Stimulated activated CD4-positive, alpha-beta T cell treated with anti-CD3 and anti-CD28 coated beads, TNF-alpha, amount 100 ng/mL, for 24 hours (primary cell): ENCODE results near the gene SEZ6L.

ENCODE experiments used
- DNase-seq, 3 experiments: peaks; one replicate each; pipeline ENCODE4 v3.0.0-alpha.2; 2020; ENCODE audit warnings: low read depth in 3 of 3

The SEZ6L gene

DNA sequence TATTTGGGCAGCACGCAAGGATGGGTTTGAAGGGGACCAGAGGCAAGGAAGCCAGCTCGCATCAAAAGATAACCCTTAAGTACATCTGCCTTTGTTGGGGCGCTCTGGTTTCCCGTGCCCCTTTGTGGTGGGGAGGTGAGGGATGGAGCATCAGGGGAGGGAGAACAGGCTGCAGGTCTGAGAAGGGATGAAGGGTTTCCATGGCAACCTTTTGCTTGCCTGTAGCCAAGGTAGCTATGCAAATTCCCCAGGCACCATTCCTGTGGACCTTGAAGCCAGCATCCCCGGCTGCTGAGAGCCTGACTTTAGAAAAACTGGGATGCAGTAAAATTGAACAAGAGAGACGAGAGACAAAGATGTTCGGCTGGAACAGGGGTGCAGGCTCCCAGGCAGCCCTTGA, 75.7 kb downstream of the SEZ6L start:
- DNase-seq: no peak

DNA sequence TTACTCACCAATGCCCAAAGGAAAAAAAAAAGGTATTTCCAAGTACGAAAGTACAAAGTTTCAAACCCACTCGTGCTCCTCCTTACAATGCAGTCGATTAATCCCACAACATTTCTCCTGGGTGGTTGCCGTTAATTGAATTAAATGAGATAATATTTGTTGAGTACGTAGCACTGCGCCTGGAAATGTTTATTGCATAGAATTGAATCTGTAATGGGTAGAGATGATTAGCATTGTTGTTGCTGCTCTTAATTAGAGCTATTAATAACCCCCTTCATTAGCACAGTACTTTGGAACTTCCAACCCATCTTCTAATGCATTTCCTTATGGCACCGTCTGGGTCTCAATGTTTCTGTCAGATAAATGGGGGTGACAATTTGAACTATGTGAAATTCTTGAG, 77.3 kb downstream of the SEZ6L start:
- DNase-seq: no peak

DNA sequence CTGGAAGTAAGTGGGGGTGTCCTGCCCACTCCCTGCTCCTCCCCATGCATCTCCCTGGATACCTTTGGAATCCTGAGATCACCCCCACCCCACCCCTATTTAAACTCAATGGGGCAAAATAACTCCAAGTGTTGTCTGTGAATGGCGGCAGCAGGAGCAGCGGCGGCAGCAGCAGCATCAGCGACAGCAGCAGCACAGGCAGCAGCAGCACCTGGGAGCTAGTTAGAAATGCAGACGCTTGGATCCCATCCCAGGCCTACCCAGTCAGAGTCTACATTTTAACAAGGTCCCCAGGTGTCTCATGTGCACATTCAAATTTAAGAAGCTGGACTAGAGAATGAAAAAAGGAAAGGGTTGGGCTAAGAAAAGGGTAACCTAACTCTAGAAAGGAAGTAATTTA, 82.6 kb downstream of the SEZ6L start:
- no peak for DNase-seq

DNA sequence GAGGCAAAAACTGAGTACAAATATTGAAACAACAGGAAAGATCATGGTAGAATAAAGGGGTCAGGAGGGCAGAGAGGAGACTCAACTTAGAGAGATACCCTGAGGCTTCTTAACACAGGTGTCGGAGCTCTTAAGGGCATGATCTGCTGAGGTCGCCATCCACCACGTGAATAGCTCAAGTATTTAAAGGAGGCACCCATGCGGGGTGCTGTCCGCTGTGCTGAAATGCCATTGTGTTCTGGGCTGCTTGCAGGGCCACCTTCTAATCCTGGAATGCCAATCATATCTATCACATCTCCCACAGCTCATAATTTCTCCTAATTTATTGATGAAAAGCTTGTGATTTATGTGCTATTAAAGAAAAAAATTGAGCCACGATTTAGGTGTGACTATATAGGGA, 90.2 kb downstream of the SEZ6L start:
- DNase-seq: no peak

DNA sequence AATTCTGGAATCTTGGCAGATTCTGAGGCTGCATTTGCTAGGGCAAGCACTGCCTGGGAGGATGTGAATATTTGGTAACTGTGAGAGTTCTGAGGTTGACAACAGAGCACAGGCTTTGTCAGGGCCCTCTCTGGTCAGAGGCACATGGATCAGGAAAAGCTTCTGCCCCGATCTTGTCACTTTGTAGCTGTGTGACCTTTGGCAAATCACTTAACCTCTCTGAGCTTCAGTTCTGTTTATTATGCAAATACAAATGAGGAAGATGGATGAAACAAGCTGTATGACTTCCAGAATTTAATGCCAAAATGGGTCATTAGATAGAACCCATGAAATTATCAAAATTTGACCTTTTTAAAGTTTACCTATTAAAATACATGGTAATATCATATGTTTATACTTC, 94.9 kb downstream of the SEZ6L start:
- DNase-seq: no peak

DNA sequence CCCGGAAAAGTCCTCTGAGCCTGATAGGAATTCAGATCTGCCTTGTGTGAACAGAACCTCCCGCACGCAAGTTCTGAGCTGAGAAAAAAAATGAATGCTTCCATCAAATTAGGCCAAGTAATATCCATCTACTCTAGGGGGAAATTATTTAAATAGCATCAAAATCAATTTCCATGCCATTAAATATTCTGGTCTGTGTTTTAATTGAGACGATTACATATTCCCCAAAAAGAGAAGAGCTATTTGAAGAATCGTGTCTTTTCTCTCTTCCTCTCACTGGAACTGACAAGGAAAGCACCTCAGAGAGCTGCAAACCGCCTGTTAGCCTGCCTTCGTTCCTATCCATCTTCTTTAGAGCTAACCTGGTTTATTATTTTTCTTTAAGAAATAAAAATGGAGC, 96.0 kb downstream of the SEZ6L start:
- no peak for DNase-seq

DNA sequence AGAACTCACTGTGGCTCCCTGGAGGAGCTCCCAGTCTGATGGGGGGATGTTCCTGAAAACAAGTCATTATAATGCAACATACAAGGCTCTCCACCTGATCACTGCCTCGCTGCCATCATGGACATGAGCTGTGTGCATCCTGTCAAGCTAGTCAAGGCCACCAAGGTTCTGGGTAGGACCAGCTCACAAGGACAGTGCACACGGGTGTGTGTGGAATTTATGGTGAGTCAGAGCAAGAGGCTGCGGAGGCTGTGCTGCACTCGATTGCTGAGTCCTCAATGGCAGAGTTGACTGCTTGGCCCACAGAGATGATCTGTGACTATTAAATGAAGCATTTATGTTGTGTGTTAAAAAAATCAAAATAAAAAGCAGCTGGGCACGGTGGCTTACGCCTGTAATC, 96.6 kb downstream of the SEZ6L start:
- no peak for DNase-seq

DNA sequence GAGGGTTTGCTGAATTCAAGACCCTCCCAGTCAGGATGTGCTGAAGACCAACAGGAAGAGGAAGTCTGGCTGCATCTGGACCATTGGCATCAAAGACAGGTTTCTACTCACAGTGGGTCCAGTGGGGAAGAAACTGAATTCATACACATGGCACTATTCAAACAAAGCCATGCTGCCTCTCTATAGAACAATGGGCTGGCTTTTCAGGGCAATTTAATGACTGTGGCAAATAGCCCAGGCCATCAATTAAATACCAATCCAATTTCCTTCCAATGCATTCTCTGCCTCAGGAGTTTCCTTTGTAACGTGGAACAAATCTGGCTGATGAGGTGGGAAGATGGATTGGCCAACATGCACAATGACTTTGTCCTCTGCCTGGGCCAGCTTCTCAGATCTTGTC, 98.6 kb downstream of the SEZ6L start:
- no peak for DNase-seq

DNA sequence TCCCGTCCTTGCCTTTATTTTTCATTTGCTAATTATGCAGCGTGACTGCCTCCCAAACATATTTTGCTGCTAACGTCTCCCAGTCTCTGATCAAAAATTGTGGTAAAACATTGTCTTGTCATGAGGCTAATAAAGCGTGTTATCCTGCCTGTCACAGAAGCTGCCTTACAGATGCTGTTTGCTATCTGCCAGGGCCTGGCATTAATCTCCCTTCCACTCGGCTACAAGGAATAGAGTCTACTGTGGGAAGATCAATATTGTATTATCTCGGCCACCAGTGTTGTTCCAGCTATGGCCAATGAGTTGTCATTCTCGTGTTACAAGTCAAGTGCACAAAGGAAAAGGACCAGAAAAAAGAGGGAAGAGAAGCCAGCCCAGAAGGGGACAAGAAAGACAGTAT, 100.3 kb downstream of the SEZ6L start:
- no peak for DNase-seq

DNA sequence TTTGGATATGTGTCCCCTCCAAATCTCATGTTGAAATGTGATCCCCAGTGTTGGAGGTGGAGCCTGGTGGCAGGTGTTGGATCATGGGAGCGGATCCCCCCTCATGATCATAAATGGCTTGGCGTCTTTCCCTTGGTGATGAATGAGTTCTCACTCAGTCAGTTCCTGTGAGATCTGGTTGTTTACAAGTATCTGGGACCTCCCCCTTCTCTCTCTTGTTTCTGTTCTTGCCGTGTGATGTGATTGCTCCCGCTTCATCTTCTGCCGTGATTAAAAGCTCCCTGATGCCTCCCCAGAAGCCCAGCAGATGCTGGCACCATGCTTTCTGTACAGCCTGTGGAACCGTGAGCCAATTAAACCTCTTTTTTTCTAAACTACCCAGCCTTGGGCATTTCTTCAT, 102.2 kb downstream of the SEZ6L start:
- no peak for DNase-seq

DNA sequence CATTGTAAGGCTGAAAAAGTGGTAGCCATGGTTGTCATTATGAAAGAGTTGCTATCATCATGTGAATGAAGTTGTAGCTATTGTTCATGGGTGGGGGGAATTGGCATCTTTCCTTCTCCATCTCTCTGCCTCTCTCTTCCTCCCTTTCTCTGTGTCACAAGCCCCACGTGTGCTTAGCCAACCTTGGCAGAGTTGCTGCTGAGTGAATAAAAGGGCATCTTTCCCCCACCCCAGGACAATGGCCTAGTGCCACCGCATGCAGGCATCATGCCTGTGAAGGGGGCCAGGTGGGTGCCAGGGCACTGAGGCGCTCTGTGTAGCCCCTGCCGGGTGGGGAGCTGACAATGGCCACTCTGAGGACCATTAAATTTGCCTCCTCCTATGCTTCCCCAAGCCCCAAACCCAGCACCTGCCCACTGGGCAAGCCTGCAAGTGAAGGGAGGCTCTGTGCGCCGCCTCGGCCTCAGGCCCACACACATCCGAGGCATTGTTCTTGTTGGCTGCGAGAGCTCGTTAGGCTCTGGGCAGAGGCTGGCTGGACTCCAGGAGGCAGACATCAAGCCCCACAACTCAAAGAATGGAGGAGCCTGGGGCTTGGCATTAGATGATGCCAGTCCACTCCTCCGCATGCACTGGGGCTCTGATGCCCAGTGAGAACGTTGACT, 103.9 kb downstream of the SEZ6L start:
- no peak for DNase-seq

DNA sequence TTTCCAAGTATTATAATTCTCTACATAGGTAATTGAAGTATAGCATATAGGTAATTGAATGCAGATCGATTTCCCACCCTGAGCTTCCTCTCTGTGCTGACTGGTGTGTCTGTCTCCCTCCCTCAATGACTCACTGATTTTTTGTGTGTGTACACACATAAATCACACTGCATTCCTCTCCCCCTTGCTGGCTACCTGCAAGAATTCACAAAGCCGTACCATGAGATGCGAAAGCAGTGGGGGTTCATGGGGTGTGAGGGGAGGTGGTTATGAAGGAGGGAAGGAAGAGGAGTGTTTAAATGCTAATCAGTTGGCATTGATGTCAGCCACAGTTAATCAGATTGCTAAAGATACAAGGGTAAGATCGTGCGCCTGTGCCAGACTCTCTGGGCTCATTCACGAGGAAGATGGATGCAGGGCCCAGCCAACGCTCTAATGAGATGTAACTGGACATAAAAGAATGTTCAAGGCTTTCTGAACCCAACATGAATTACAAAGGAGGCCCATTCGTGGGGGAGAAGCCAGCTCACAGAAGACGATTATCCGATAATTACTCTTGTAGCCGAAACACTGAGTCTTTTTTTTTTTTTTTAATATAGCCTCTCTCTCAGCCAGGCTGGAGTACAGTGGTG, 107.4 kb downstream of the SEZ6L start:
- DNase-seq: no peak

DNA sequence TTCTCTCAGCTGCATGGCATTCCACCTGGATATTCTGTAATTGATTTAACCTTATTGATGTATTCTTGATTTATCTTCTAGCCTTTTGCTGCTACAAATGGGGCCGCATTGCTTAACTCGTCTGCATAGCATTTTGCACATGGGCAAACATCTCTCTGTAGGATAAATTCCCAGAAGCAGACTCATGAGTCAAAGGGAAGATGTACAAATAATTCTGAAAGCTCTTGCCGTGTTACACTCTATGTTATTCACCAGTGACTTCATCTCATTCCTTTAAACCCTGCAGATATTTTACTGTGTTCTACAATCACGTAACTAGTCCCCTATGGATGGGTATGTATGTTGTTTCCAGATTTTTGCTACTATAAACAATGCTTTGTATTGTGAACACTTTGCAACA, 112.7 kb downstream of the SEZ6L start:
- DNase-seq: no peak

DNA sequence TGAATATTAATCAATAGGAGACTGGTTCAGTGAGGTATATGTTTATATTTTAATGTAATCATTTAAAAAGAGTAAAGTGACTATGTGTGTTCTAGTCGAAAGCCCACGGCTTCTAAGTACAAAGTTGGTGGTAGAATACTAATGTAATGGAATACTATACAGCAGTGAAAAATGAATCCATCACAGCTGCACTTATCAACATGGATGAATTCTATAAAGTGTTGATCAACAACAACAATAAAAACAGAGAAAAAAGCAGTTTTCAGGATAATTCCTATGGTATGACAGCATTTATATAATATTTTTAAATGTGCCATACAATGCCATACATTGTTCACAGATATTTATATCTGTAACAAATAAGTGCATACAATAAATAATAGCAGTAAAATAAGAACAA, 114.1 kb downstream of the SEZ6L start:
- no peak for DNase-seq

DNA sequence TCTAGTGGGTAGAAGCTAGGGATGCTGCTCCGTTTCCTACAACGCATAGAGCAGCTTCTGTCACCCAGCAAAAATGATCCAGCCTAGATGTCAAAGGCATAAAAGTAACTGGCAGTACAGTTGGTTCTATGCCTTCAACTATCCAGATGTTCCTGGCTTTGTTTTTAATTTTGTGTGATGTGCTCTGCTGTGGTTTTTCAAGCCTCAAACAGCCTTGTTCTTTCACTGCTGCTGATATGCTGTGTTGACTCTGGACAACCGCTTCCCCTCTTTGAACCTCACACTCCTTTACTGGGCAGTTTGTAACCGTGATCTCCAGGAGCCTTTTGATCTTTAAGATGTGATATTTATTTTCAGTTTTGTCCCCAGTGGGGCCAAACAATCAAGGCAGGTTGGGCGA, 116.4 kb downstream of the SEZ6L start:
- DNase-seq: no peak

DNA sequence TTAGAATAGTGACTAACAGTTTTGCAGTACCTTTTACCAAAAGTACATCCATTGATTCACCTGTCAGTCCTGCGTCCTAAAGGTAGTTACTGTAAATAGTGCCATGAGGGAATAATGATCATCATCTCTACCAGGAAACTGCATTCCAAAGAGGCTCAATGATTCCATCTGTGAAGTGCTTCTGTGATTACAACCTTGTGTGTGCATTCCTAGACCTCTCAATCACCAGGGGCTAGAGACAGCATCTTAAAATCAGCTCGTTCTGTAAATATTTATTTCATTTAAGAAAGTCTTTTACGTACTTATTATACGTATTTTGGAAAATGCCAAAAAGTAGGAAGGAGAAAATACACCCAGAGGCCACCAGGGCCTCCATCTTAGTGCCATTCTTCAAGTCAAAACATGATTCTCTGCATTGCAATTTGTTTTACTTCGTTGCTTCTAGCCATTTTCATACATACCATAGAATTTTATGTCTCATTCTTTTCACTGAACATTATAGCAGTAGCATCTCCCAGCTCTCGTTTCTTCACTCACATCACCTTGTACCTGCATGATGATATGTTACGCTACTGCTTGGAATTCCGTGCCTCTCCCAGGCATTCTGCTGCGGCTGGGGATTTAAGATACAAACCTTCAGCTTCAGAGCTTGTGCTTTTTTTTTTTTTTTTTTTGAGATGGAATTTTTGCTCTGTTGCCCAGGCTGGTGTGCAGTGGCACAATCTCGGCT, 117.0 kb downstream of the SEZ6L start:
- no peak for DNase-seq

DNA sequence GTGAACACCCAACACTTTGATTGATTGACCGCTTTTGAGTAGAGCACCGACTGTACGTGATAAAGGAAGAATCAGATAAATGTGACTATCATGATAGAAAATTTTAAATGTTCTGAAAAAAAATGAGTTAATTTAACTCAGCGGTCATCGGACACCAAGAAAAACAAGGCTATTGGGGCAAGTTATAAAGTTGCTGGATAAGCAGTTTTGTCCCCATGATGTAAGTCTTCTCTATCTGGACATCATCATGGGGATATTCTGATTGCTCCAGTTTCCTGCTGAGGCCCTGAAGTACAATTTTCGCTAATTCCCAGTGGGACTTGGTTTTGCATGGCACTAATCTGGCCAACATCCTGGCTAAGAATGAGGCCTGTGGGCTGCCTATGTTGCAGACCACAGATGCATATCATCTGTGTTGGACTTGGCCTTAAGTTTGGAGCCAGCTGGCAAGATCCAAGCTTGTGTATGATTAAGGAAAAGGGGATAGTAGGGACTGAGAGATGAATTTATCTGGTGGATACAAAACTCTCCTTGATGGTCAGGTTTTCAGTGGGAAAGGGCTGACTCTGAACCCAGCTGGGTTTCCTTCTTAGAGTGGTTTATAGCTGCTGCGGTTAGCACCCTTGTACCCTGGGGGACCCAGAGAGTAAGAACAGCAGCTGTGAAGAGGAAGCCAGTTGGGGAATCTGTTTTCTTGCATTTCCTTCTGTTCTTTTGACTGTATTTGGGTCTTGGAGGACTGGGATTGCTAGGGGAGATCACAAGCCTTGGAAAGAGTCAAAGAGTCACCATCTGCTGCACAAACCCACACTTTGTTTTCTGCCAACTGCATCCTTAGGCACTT, 118.3 kb downstream of the SEZ6L start:
- DNase-seq: no peak

DNA sequence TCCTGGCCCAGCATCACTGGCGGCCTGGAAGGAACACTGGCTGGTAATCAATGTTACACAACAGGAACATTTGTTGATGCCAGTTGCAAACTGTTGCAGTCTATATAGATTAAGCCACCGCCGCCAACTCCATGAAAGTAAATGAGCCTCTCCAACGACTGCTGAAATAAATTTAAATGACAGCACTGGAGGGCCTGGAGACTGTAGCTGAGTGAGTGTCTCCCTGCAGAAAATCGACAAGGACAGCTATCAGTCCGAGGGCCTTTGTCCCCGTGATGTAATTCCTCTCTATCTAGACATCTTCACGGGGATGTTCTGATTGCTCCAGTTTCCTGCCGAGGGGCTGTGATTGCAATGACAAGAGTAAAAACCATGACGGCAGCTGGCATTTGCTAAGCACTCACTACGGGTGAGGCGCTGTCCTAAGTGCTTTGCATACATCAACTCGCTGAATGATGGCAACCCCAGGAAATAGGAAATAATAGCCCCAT, 120.4 kb downstream of the SEZ6L start:
- no peak for DNase-seq

DNA sequence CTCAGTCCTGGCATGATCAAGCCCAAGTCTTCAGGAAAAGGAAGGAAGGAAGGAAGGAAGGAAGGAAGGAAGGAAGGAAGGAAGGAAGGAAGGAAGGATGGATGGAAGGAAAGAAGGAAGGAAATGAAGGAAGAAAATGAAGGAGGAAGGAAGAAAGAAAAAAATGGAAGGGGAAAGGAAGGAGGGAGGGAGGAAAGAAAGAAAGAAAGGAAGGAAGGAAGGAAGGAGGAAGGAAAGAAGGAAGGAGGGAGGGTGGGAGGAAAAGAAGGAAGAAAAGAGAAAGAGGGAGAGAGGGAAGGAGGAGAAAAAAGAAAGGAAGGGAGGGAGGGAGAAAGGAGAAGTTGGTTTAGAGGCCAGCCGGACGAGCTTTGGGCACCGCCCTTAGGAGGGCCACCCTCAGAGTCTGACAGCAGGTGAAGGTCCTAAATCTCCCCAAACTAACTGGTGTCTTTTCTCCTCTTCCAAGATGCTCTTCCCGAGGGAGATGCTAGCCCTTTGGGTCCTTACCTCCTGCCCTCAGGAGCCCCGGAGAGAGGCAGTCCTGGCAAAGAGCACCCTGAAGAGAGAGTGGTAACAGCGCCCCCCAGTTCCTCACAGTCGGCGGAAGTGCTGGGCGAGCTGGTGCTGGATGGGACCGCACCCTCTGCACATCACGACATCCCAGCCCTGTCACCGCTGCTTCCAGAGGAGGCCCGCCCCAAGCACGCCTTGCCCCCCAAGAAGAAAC, 122.8 kb downstream of the SEZ6L start:
- no peak for DNase-seq

DNA sequence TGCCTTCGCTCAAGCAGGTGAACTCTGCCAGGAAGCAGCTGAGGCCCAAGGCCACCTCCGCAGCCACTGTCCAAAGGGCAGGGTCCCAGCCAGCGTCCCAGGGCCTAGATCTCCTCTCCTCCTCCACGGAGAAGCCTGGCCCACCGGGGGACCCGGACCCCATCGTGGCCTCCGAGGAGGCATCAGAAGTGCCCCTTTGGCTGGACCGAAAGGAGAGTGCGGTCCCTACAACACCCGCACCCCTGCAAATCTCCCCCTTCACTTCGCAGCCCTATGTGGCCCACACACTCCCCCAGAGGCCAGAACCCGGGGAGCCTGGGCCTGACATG, 123.4 kb downstream of the SEZ6L start:
- no peak for DNase-seq

DNA sequence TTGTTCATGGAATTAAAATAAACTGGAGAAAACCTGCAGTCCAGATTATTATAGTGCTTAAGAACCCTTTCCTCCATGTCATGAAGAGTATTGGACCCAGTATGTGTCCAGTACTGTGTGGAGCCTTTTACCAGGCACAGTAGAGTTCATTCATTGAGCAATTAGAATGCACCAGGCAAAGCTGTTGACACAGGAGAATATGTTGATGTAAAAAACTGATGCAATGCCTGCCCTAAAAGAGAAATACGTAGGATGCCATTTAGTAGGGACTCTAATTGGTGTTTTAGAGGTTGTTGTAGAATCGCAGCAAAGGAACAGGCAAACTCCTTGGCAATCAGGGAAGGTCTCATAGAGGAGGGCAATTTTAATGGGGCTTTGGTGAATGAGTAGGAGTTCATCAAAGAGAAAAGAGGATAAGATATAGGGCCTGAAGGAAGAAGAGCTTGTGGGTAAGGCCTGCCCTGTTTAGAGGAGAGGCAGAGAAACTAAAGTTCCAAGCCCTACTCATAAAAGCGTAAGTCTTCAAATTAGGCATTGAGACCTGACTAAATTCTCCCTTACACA, 126.4 kb downstream of the SEZ6L start:
- no peak for DNase-seq
